Measurements from ENCODE around the gene PCID2.

The PCID2 gene

GRCh38 chr13:113179374-113180230, 28.9 kb downstream of the PCID2 start:
- 68% methylated on average over 26 of the region's 28 CpGs for WGBS
- Histone ChIP-seq H3K9ac (ENCODE audit: low read length) (no peak overlapping the region), H3K4me3 (ENCODE audit: insufficient read depth in 1 of 2, low read depth in 1 of 2, low read length in 2 of 2) (no peak overlapping the region), H3K4ac (ENCODE audit: low read depth in 1 of 2, low read length in 2 of 2) (peak overlapping the region in 1 of 2 experiments; percentile 22), H2AK5ac (ENCODE audit: low read length, severe bottlenecking) (peak overlapping the region; percentile 0), H3K4me2 (ENCODE audit: low read length, poor library complexity, severe bottlenecking) (no peak overlapping the region), H3K23ac (ENCODE audit: low read length in 2 of 2) (peak overlapping the region in 1 of 2 experiments; percentile 47), H3K4me1 (ENCODE audit: control insufficient read depth, insufficient read depth, low read depth, low read length) (peaks cover 27% of the 10 kb centered on the region), H3K18ac (ENCODE audit: low read depth in 1 of 2, low read length in 2 of 2) (peak overlapping the region; percentile 31 to 57), H2BK15ac (ENCODE audit: low read depth, poor library complexity, severe bottlenecking) (peak overlapping the region; percentile 44), H2BK5ac (ENCODE audit: low read depth, low read length, poor library complexity, severe bottlenecking) (no peak overlapping the region), H3K79me1 (replicated peaks; ENCODE audit: low read length, poor library complexity, severe bottlenecking) (peaks cover 10% of the 10 kb centered on the region), H3K27me3 (ENCODE audit: control insufficient read depth in 1 of 2, insufficient read depth in 1 of 2, low read length in 2 of 2) (no peaks in the 10 kb centered on the region), H2AFZ (ENCODE audit: low read depth, low read length) (no peak overlapping the region), H4K91ac (ENCODE audit: low read length) (peak overlapping the region; percentile 81), H4K8ac (ENCODE audit: low read length) (no peak overlapping the region), H2BK12ac (ENCODE audit: low read length in 2 of 2) (peak overlapping the region; percentile 40 to 80), H3K36me3 (ENCODE audit: control insufficient read depth in 1 of 2, insufficient read depth in 2 of 2, low read depth in 1 of 2, low read length in 2 of 2) (peaks cover 32 to 96% of the 10 kb centered on the region in 2 experiments), H2BK120ac (ENCODE audit: low read depth, low read length) (no peak overlapping the region), H3K9me3 (ENCODE audit: control insufficient read depth, low read length) (no peaks in the 10 kb centered on the region), H3K27ac (ENCODE audit: low read length, poor library complexity, severe bottlenecking) (no peak overlapping the region), H3K14ac (ENCODE audit: low read length in 2 of 2) (peak overlapping the region in 1 of 2 experiments; percentile 23)
- DNase-seq = peak; percentile 96

- peak overlapping the region; percentile 88 for H2AK5ac ChIP-seq (ENCODE audit: low read length, severe bottlenecking)
- H3K18ac ChIP-seq (ENCODE audit: low read depth in 1 of 2, low read length in 2 of 2) = peak overlapping the region in 1 of 2 experiments; percentile 74
These were observed 29.6 kb downstream of the PCID2 start for GRCh38 chr13:113178896-113179167.

GRCh38 chr13:113178070-113178895, 30.2 kb downstream of the PCID2 start:
- Histone ChIP-seq H3K4me1 (ENCODE audit: control insufficient read depth, insufficient read depth, low read depth, low read length) (peaks cover 23% of the 10 kb centered on the region), H3K18ac (ENCODE audit: low read depth in 1 of 2, low read length in 2 of 2) (peak overlapping the region; percentile 19 to 61), H2AK5ac (ENCODE audit: low read length, severe bottlenecking) (peak overlapping the region; percentile 88), H3K79me1 (replicated peaks; ENCODE audit: low read length, poor library complexity, severe bottlenecking) (peaks cover 11% of the 10 kb centered on the region), H2BK12ac (ENCODE audit: low read length in 2 of 2) (peak overlapping the region; percentile 25 to 73), H3K4ac (ENCODE audit: low read depth in 1 of 2, low read length in 2 of 2) (no peak overlapping the region), H4K8ac (ENCODE audit: low read length) (no peak overlapping the region), H3K27me3 (ENCODE audit: control insufficient read depth in 1 of 2, insufficient read depth in 1 of 2, low read length in 2 of 2) (no peaks in the 10 kb centered on the region), H4K91ac (ENCODE audit: low read length) (peak overlapping the region; percentile 2), H3K36me3 (ENCODE audit: control insufficient read depth in 1 of 2, insufficient read depth in 2 of 2, low read depth in 1 of 2, low read length in 2 of 2) (peaks cover 36 to 90% of the 10 kb centered on the region in 2 experiments), H3K14ac (ENCODE audit: low read length in 2 of 2) (no peak overlapping the region), H2BK5ac (ENCODE audit: low read depth, low read length, poor library complexity, severe bottlenecking) (no peak overlapping the region), H2BK15ac (ENCODE audit: low read depth, poor library complexity, severe bottlenecking) (no peak overlapping the region), H2AFZ (ENCODE audit: low read depth, low read length) (no peak overlapping the region), H3K4me3 (ENCODE audit: insufficient read depth in 1 of 2, low read depth in 1 of 2, low read length in 2 of 2) (no peak overlapping the region), H3K9ac (ENCODE audit: low read length) (no peak overlapping the region), H2BK120ac (ENCODE audit: low read depth, low read length) (no peak overlapping the region), H3K27ac (ENCODE audit: low read length, poor library complexity, severe bottlenecking) (peak overlapping the region; percentile 77), H3K9me3 (ENCODE audit: control insufficient read depth, low read length) (no peaks in the 10 kb centered on the region), H3K4me2 (ENCODE audit: low read length, poor library complexity, severe bottlenecking) (peak overlapping the region; percentile 38), H3K23ac (ENCODE audit: low read length in 2 of 2) (no peak overlapping the region)
- WGBS = 11% methylated on average over 16 of the region's 25 CpGs
- DNase-seq = peak; percentile 95

More at GRCh38 chr13:113178896-113179167, 29.6 kb downstream of the PCID2 start:
- Histone ChIP-seq H2BK15ac (ENCODE audit: low read depth, poor library complexity, severe bottlenecking) (no peak overlapping the region), H3K36me3 (ENCODE audit: control insufficient read depth in 1 of 2, insufficient read depth in 2 of 2, low read depth in 1 of 2, low read length in 2 of 2) (peaks cover 36 to 94% of the 10 kb centered on the region in 2 experiments), H3K4me2 (ENCODE audit: low read length, poor library complexity, severe bottlenecking) (no peak overlapping the region), H3K27ac (ENCODE audit: low read length, poor library complexity, severe bottlenecking) (peak overlapping the region; percentile 77), H2BK120ac (ENCODE audit: low read depth, low read length) (no peak overlapping the region), H2BK12ac (ENCODE audit: low read length in 2 of 2) (peak overlapping the region; percentile 73 to 97), H3K27me3 (ENCODE audit: control insufficient read depth in 1 of 2, insufficient read depth in 1 of 2, low read length in 2 of 2) (no peaks in the 10 kb centered on the region), H3K9me3 (ENCODE audit: control insufficient read depth, low read length) (no peaks in the 10 kb centered on the region), H3K14ac (ENCODE audit: low read length in 2 of 2) (no peak overlapping the region), H3K4me3 (ENCODE audit: insufficient read depth in 1 of 2, low read depth in 1 of 2, low read length in 2 of 2) (no peak overlapping the region), H4K8ac (ENCODE audit: low read length) (no peak overlapping the region), H3K4ac (ENCODE audit: low read depth in 1 of 2, low read length in 2 of 2) (peak overlapping the region; percentile 31 to 44), H2AFZ (ENCODE audit: low read depth, low read length) (no peak overlapping the region), H3K9ac (ENCODE audit: low read length) (no peak overlapping the region), H3K4me1 (ENCODE audit: control insufficient read depth, insufficient read depth, low read depth, low read length) (peaks cover 25% of the 10 kb centered on the region), H2BK5ac (ENCODE audit: low read depth, low read length, poor library complexity, severe bottlenecking) (peak overlapping the region; percentile 62), H3K23ac (ENCODE audit: low read length in 2 of 2) (no peak overlapping the region), H4K91ac (ENCODE audit: low read length) (no peak overlapping the region), H3K79me1 (replicated peaks; ENCODE audit: low read length, poor library complexity, severe bottlenecking) (peaks cover 11% of the 10 kb centered on the region)
- 54% methylated on average over 3 of the region's 3 CpGs for WGBS
- no peak for DNase-seq

GRCh38 chr13:113176822-113177221, 31.6 kb downstream of the PCID2 start:
- Histone ChIP-seq H3K4ac (ENCODE audit: low read depth in 1 of 2, low read length in 2 of 2) (peak overlapping the region in 1 of 2 experiments; percentile 46), H3K14ac (ENCODE audit: low read length in 2 of 2) (no peak overlapping the region), H3K27me3 (ENCODE audit: control insufficient read depth in 1 of 2, insufficient read depth in 1 of 2, low read length in 2 of 2) (no peaks in the 10 kb centered on the region), H4K8ac (ENCODE audit: low read length) (no peak overlapping the region), H3K27ac (ENCODE audit: low read length, poor library complexity, severe bottlenecking) (no peak overlapping the region), H2BK5ac (ENCODE audit: low read depth, low read length, poor library complexity, severe bottlenecking) (no peak overlapping the region), H3K9me3 (ENCODE audit: control insufficient read depth, low read length) (no peaks in the 10 kb centered on the region), H3K4me1 (ENCODE audit: control insufficient read depth, insufficient read depth, low read depth, low read length) (peaks cover 16% of the 10 kb centered on the region), H2AK5ac (ENCODE audit: low read length, severe bottlenecking) (no peak overlapping the region), H3K23ac (ENCODE audit: low read length in 2 of 2) (no peak overlapping the region), H3K4me2 (ENCODE audit: low read length, poor library complexity, severe bottlenecking) (no peak overlapping the region), H2BK15ac (ENCODE audit: low read depth, poor library complexity, severe bottlenecking) (peak overlapping the region; percentile 38), H2BK12ac (ENCODE audit: low read length in 2 of 2) (no peak overlapping the region), H3K79me1 (replicated peaks; ENCODE audit: low read length, poor library complexity, severe bottlenecking) (peaks cover 13% of the 10 kb centered on the region), H2BK120ac (ENCODE audit: low read depth, low read length) (no peak overlapping the region), H3K36me3 (ENCODE audit: control insufficient read depth in 1 of 2, insufficient read depth in 2 of 2, low read depth in 1 of 2, low read length in 2 of 2) (peaks cover 50 to 91% of the 10 kb centered on the region in 2 experiments), H3K9ac (ENCODE audit: low read length) (no peak overlapping the region), H3K4me3 (ENCODE audit: insufficient read depth in 1 of 2, low read depth in 1 of 2, low read length in 2 of 2) (no peak overlapping the region), H4K91ac (ENCODE audit: low read length) (peak overlapping the region; percentile 43), H2AFZ (ENCODE audit: low read depth, low read length) (no peak overlapping the region), H3K18ac (ENCODE audit: low read depth in 1 of 2, low read length in 2 of 2) (no peak overlapping the region)
- DNase-seq = no peak
- WGBS = 98% methylated on average over 10 of the region's 14 CpGs

Data from mesenchymal stem cell (in vitro differentiated cells and primary cell).